OCI-LY3 (cell line): Measurements from ENCODE around the gene FADD.
"Not testable (repeated sequence)": the region's sequence is repeated elsewhere in the genome, so short reads cannot be mapped to it uniquely, and the experiment has no call there.

Source experiments
- H2AFZ ChIP-seq: fragments of 200-600, 300-600 bp; shearing (Covaris generic); 2 replicates; pipeline ENCODE4 v1.6.0; 2014; ENCODE audit warnings: antibody characterized with exemption, low read depth, low read length
- H3K27ac ChIP-seq: fragments of 200-600, 300-600 bp; sonication (generic); 2 replicates; pipeline ENCODE4 v1.5.1; 2014; ENCODE audit warnings: mild to moderate bottlenecking, low read length, moderate library complexity, mixed read lengths
- H3K27me3 ChIP-seq: fragments of 200-600, 300-600 bp; sonication (generic); 2 replicates; pipeline ENCODE4 v1.6.1; 2014; ENCODE audit warnings: low read depth, low read length, mixed read lengths
- H3K36me3 ChIP-seq: fragments of 200-600, 300-600 bp; sonication (generic); replicated peaks from 2 replicates; pipeline ENCODE3; 2014; ENCODE audit warnings: low read depth, low read length, mixed read lengths
- H3K4me1 ChIP-seq: fragments of 300-600, 200-600 bp; sonication (generic); 2 replicates; pipeline ENCODE4 v1.6.1; 2014; ENCODE audit warnings: low read length, mixed read lengths
- H3K4me2 ChIP-seq: fragments of 200-600, 300-600 bp; sonication (generic); 2 replicates; pipeline ENCODE4 v1.6.1; 2014; ENCODE audit warnings: low read length, mixed read lengths
- H3K4me3 ChIP-seq: fragments of 300-600, 200-600 bp; sonication (generic); 2 replicates; pipeline ENCODE4 v1.5.1; 2014; ENCODE audit warnings: antibody characterized with exemption, mild to moderate bottlenecking, low read length, moderate library complexity
- H3K79me2 ChIP-seq: fragments of 300-600, 200-600 bp; shearing (Covaris generic); 2 replicates; pipeline ENCODE4 v1.6.1; 2014; ENCODE audit warnings: mild to moderate bottlenecking, low read length, mixed read lengths
- H3K9ac ChIP-seq: fragments of 300-600, 200-600 bp; shearing (Covaris generic); 2 replicates; pipeline ENCODE4 v1.6.0; 2014; ENCODE audit warnings: mild to moderate bottlenecking, low read length, moderate library complexity
- H3K9me3 ChIP-seq: fragments of 200-600, 300-600 bp; shearing (Covaris generic); 2 replicates; pipeline ENCODE4 v1.6.1; 2014; ENCODE audit warnings: low read length, mixed read lengths; ENCODE audit not compliant: insufficient read depth
- H4K20me1 ChIP-seq: fragments of 200-600, 300-600 bp; sonication (generic); 2 replicates; pipeline ENCODE4 v1.6.1; 2016; ENCODE audit warnings: low read length, mixed read lengths; ENCODE audit not compliant: insufficient read depth
- EZH2phosphoT487 ChIP-seq: fragments of 200-600 bp; shearing (Covaris generic); IDR thresholded peaks from 2 replicates; pipeline ENCODE4 v1.6.1; 2018; ENCODE audit warnings: antibody characterized with exemption, mixed run types, low read depth
- TF ChIP-seq, protein P1 (sequence below): fragments of 200-600, 300-600 bp; sonication (generic); IDR thresholded peaks from 2 replicates; pipeline ENCODE4 v1.5.1; 2014; ENCODE audit warnings: antibody characterized with exemption, low read length, low read depth

FADD gene

GRCh38 chr11:70210051-70210501 lies 7.0 kb downstream of the FADD start:
- no peak overlapping the region for H3K4me2 ChIP-seq
- no peaks in the 10 kb centered on the region for H3K27me3 ChIP-seq
- no peak overlapping the region for H2AFZ ChIP-seq
- peaks cover 45% of the 10 kb centered on the region for H3K36me3 ChIP-seq
- no peak overlapping the region for H3K9ac ChIP-seq
- H4K20me1 ChIP-seq = peaks cover 35% of the 10 kb centered on the region
- H3K79me2 ChIP-seq = peaks cover 25% of the 10 kb centered on the region
- H3K9me3 ChIP-seq = no peaks in the 10 kb centered on the region
- TF ChIP-seq, protein P1, sequence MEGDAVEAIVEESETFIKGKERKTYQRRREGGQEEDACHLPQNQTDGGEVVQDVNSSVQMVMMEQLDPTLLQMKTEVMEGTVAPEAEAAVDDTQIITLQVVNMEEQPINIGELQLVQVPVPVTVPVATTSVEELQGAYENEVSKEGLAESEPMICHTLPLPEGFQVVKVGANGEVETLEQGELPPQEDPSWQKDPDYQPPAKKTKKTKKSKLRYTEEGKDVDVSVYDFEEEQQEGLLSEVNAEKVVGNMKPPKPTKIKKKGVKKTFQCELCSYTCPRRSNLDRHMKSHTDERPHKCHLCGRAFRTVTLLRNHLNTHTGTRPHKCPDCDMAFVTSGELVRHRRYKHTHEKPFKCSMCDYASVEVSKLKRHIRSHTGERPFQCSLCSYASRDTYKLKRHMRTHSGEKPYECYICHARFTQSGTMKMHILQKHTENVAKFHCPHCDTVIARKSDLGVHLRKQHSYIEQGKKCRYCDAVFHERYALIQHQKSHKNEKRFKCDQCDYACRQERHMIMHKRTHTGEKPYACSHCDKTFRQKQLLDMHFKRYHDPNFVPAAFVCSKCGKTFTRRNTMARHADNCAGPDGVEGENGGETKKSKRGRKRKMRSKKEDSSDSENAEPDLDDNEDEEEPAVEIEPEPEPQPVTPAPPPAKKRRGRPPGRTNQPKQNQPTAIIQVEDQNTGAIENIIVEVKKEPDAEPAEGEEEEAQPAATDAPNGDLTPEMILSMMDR = no peak
- TF ChIP-seq EZH2phosphoT487 = no peak
- H3K27ac ChIP-seq = no peak overlapping the region
- H3K4me1 ChIP-seq = no peaks in the 10 kb centered on the region
- H3K4me3 ChIP-seq = no peak overlapping the region

GRCh38 chr11:70210530-70210929 lies 7.4 kb downstream of the FADD start:
- Histone ChIP-seq H3K9me3 (no peaks in the 10 kb centered on the region), H4K20me1 (peaks cover 30% of the 10 kb centered on the region), H3K4me1 (no peaks in the 10 kb centered on the region), H3K4me2 (no peak overlapping the region), H3K79me2 (peaks cover 21% of the 10 kb centered on the region), H3K36me3 (peaks cover 40% of the 10 kb centered on the region), H2AFZ (no peak overlapping the region), H3K4me3 (no peak overlapping the region), H3K9ac (no peak overlapping the region), H3K27ac (no peak overlapping the region), H3K27me3 (no peaks in the 10 kb centered on the region)
- TF ChIP-seq EZH2phosphoT487 = no peak
- TF ChIP-seq, protein P1 = no peak

DNA sequence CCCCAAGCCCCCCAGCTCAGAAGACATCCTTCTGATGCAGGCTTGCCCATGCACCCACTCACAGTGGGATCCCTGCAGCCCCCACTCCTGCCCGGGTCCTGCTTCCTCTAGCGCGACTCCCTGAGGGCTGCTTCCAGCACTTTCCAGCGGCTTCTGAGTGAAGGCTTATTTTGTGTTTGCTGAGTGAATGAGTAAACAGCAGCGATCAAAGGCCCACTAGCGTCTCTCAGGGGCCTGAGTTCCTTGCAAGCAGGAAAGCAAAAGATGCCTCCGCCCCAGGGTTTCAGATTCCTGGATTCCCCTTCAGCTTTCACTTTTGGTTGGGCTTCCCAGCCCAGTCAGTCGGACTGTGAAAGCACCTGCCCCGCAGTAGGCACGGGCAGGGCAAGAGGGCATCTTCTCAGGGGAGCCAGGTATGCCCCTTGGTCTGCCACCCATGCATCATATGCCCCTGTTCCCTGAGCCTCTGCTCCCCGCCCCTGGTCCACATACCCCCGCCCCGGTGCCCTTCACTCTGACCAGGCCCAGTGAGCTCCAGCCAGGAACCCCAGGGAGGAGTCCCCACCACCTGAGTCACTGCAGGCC lies 9.2 kb downstream of the FADD start:
- Histone ChIP-seq H3K9ac (no peak overlapping the region), H3K27ac (no peak overlapping the region), H3K4me3 (no peak overlapping the region), H3K9me3 (no peaks in the 10 kb centered on the region), H4K20me1 (peaks cover 16% of the 10 kb centered on the region), H3K79me2 (peaks cover 3% of the 10 kb centered on the region), H3K36me3 (peaks cover 23% of the 10 kb centered on the region), H3K4me2 (no peak overlapping the region), H3K4me1 (no peaks in the 10 kb centered on the region), H2AFZ (no peak overlapping the region), H3K27me3 (no peaks in the 10 kb centered on the region)
- TF ChIP-seq EZH2phosphoT487 = no peak
- TF ChIP-seq, protein P1 = no peak

GRCh38 chr11:70217388-70217787 lies 14.3 kb downstream of the FADD start:
- not testable (repeated sequence) for H3K9me3 ChIP-seq, H3K79me2 ChIP-seq, H3K9ac ChIP-seq, H4K20me1 ChIP-seq, H3K4me2 ChIP-seq, H2AFZ ChIP-seq, H3K27me3 ChIP-seq, H3K4me3 ChIP-seq, H3K36me3 ChIP-seq, H3K4me1 ChIP-seq, H3K27ac ChIP-seq

- H3K27ac ChIP-seq, H3K4me3 ChIP-seq, H3K4me2 ChIP-seq, H3K9ac ChIP-seq, H3K36me3 ChIP-seq, H2AFZ ChIP-seq, H3K9me3 ChIP-seq, H4K20me1 ChIP-seq, H3K27me3 ChIP-seq, H3K79me2 ChIP-seq, H3K4me1 ChIP-seq: not testable (repeated sequence)
Observed at GRCh38 chr11:70218076-70218475, 15.0 kb downstream of the FADD start.
